HCT116 (cell line): Measurements from ENCODE around the gene RBBP8NL. TPM values are rescaled to one million over a fixed set of nuclear protein-coding genes. Genes with fewer than 3 reads are reported as not detected.

Experiments
- ATAC-seq: fragments of 200-7000 bp; cut with Tn5 transposase; 2 replicates; pipeline ENCODE4 v1.9.1; 2020; ENCODE audit warnings: mild to moderate bottlenecking, moderate library complexity
- BruUV-seq: library from RNA; stranded (reverse); fragments of 400-500 nt; replicated peaks from 2 replicates; lab custom pipeline; 2021; lab: Mats Ljungman, UMichigan
- CTCF ChIA-PET: fragments of 300-600 bp; sonication (Branson Sonifier 250); formaldehyde crosslinking; loops from one replicate; lab custom pipeline; 2021; ENCODE audit warnings: antibody characterized with exemption; lab: Charles Lee
- POLR2A ChIA-PET: fragments of 300-600, 350-600 bp; sonication (Branson Sonifier 250); formaldehyde crosslinking; loops from one replicate; lab custom pipeline; 2021; ENCODE audit warnings: antibody characterized with exemption; lab: Charles Lee
- RAD21 ChIA-PET, 2 experiments: fragments of 300-600 bp; sonication (Branson Sonifier 250); formaldehyde crosslinking; loops; one replicate each; lab custom pipeline; 2023; ENCODE audit warnings: low total read pairs in 2 of 2; ENCODE audit not compliant: uncharacterized antibody in 2 of 2, unreplicated experiment in 2 of 2, low non-redundant PET in 1 of 2; lab: Charles Lee
- DNase-seq: peaks from one replicate; pipeline ENCODE4 v3.0.0-alpha.2; 2010; ENCODE audit warnings: low read depth, low spot score
- H2AFZ ChIP-seq: fragments of 200-600 bp; shearing (Covaris generic), sonication (generic); 2 replicates; pipeline ENCODE4 v1.6.1; 2017; ENCODE audit warnings: low read depth, mixed run types, mixed read lengths, antibody characterized with exemption, low read length; ENCODE audit not compliant: poor library complexity, severe bottlenecking
- H3K27ac ChIP-seq: 2 replicates; pipeline ENCODE4 v1.5.1; 2012; ENCODE audit warnings: low read depth, low read length
- H3K27me3 ChIP-seq: fragments of 200-600 bp; sonication (generic); 2 replicates; pipeline ENCODE4 v1.6.1; 2016; ENCODE audit warnings: mixed run types, low read length, mixed read lengths; ENCODE audit not compliant: insufficient read depth
- H3K36me3 ChIP-seq, 2 experiments: fragments of 200-500 bp in 1 of 2; fragments of 200-600 bp in 1 of 2; sonication (Bioruptor generic) in 1 of 2; sonication (generic) in 1 of 2; 2 replicates each; pipeline versions ENCODE4 v1.5.1 to v1.6.1; 2014 to 2016; ENCODE audit warnings: low read length in 2 of 2, inconsistent platforms in 1 of 2, mixed read lengths in 1 of 2, mixed run types in 1 of 2; ENCODE audit not compliant: insufficient read depth in 2 of 2, control insufficient read depth in 1 of 2
- H3K4me1 ChIP-seq, 2 experiments: fragments of 200-600 bp in 1 of 2; sonication (generic) in 1 of 2; 2 replicates each; pipeline versions ENCODE4 v1.5.1 to v1.6.1; 2012 to 2017; ENCODE audit warnings: low read length in 2 of 2, inconsistent platforms in 1 of 2, mild to moderate bottlenecking in 1 of 2, mixed read lengths in 1 of 2, mixed run types in 1 of 2, moderate library complexity in 1 of 2; ENCODE audit not compliant: insufficient read depth in 2 of 2, control insufficient read depth in 1 of 2
- H3K4me2 ChIP-seq: fragments of 200-600 bp; sonication (generic); 2 replicates; pipeline ENCODE4 v1.6.1; 2017; ENCODE audit warnings: mixed run types, low read length, mixed read lengths
- H3K4me3 ChIP-seq, 2 experiments: fragments of 200-600 bp in 1 of 2; sonication (generic) in 1 of 2; replicated peaks in 1 of 2; 2 replicates each; pipeline ENCODE4 v1.5.1; 2011 to 2016; ENCODE audit warnings: low read length in 2 of 2, control low read depth in 1 of 2, low read depth in 1 of 2, mild to moderate bottlenecking in 1 of 2, mixed read lengths in 1 of 2, mixed run types in 1 of 2
- H3K79me2 ChIP-seq: fragments of 200-600 bp; sonication (generic); 2 replicates; pipeline ENCODE4 v1.6.1; 2017; ENCODE audit warnings: mild to moderate bottlenecking, mixed run types, low read length, moderate library complexity, mixed read lengths; ENCODE audit not compliant: insufficient read depth
- H3K9ac ChIP-seq: fragments of 200-600 bp; sonication (generic); 2 replicates; pipeline ENCODE4 v1.6.1; 2016; ENCODE audit warnings: low read length, mixed read lengths
- H3K9me2 ChIP-seq: fragments of 200-600 bp; sonication (generic), shearing (Covaris generic); 2 replicates; pipeline ENCODE4 v1.6.1; 2017; ENCODE audit warnings: mixed run types, mild to moderate bottlenecking, moderate library complexity; ENCODE audit not compliant: insufficient read depth
- H3K9me3 ChIP-seq, 2 experiments: fragments of 200-500 bp in 1 of 2; fragments of 200-600 bp in 1 of 2; sonication (Bioruptor generic) in 1 of 2; sonication (generic) in 1 of 2; 2 replicates each; pipeline ENCODE4 v1.6.1; 2014 to 2017; ENCODE audit warnings: low read length in 2 of 2, mixed read lengths in 2 of 2, inconsistent platforms in 1 of 2, low read depth in 1 of 2, mild to moderate bottlenecking in 1 of 2, mixed run types in 1 of 2, moderate library complexity in 1 of 2; ENCODE audit not compliant: control insufficient read depth in 1 of 2, insufficient read depth in 1 of 2
- H4K20me1 ChIP-seq: fragments of 200-600 bp; sonication (generic), shearing (Covaris generic); 2 replicates; pipeline ENCODE4 v1.6.1; 2017; ENCODE audit warnings: mixed run types, mild to moderate bottlenecking, moderate library complexity; ENCODE audit not compliant: insufficient read depth
- CBX3 ChIP-seq: IDR thresholded peaks from 2 replicates; pipeline ENCODE4 v1.6.1; 2012; ENCODE audit warnings: low read depth
- EGR1 ChIP-seq: IDR thresholded peaks from 2 replicates; pipeline ENCODE4 v1.6.1; 2012; ENCODE audit warnings: low read depth
- EZH2 ChIP-seq: fragments of 200-600 bp; sonication (generic); IDR thresholded peaks from 2 replicates; pipeline ENCODE4 v1.6.1; 2017; ENCODE audit warnings: antibody characterized with exemption, mixed run types
- EZH2phosphoT487 ChIP-seq: fragments of 200-600 bp; IDR thresholded peaks from 2 replicates; pipeline ENCODE4 v1.6.1; 2018; ENCODE audit warnings: antibody characterized with exemption, borderline replicate concordance
- JUND ChIP-seq: IDR thresholded peaks from 2 replicates; pipeline ENCODE4 v1.6.1; 2012
- POLR2AphosphoS5 ChIP-seq: IDR thresholded peaks from 2 replicates; pipeline ENCODE4 v1.6.1; 2011; ENCODE audit warnings: mild to moderate bottlenecking, low read depth, low read length, moderate library complexity
- RAD21 ChIP-seq: IDR thresholded peaks from 2 replicates; pipeline ENCODE4 v1.6.1; 2012; ENCODE audit warnings: low read depth, mild to moderate bottlenecking
- SIN3A ChIP-seq: IDR thresholded peaks from 2 replicates; pipeline ENCODE4 v1.6.1; 2012; ENCODE audit warnings: low read depth
- SP1 ChIP-seq: IDR thresholded peaks from 2 replicates; pipeline ENCODE4 v1.6.1; 2012; ENCODE audit warnings: low read depth
- SRF ChIP-seq: IDR thresholded peaks from 2 replicates; pipeline ENCODE4 v1.6.1; 2012; ENCODE audit warnings: low read depth
- TCF7L2 ChIP-seq: IDR thresholded peaks from 2 replicates; pipeline ENCODE4 v1.7.0; 2011; ENCODE audit warnings: borderline replicate concordance, inconsistent platforms; ENCODE audit not compliant: insufficient read depth, insufficient read length; ENCODE audit errors: extremely low read depth
- YY1 ChIP-seq: IDR thresholded peaks from 2 replicates; pipeline ENCODE4 v1.6.1; 2011; ENCODE audit warnings: low read length, low read depth, moderate library complexity, mild to moderate bottlenecking; ENCODE audit not compliant: insufficient replicate concordance; ENCODE audit errors: extremely low read depth
- ZFX ChIP-seq: fragments of 450-650 bp; IDR thresholded peaks from 2 replicates; pipeline ENCODE4 v1.6.1; 2017
- ZNF274 ChIP-seq: fragments of 200-500 bp; sonication (Bioruptor generic); IDR thresholded peaks from 2 replicates; pipeline ENCODE4 v1.6.1; 2014; ENCODE audit warnings: mild to moderate bottlenecking, low read depth, low read length, inconsistent platforms
- intact Hi-C: fragments of 100-400 bp; cut with micrococcal nuclease; formaldehyde crosslinking; loops from 2 replicates; pipeline ENCODE4 v1.10.0; 2022
- total RNA-seq: library from RNA; stranded (reverse); gene quantifications from one replicate; pipeline ENCODE4 v1.2.1, GENCODE V29; 2021; ENCODE audit not compliant: unreplicated experiment
- TF ChIP-seq, protein P1 (sequence below): IDR thresholded peaks from 2 replicates; pipeline ENCODE4 v1.6.1; 2012; ENCODE audit warnings: low read depth
- TF ChIP-seq, protein P2 (sequence below), 3 experiments: fragments of 200-600 bp in 1 of 3; sonication (generic) in 1 of 3; IDR thresholded peaks in 2 of 3; conservative IDR thresholded peaks in 1 of 3; 2 replicates each; pipeline ENCODE4 v1.5.1; 2012 to 2017; ENCODE audit warnings: low read depth in 2 of 3, low read length in 2 of 3, antibody characterized with exemption in 1 of 3, borderline replicate concordance in 1 of 3, control low read depth in 1 of 3, mild to moderate bottlenecking in 1 of 3, mixed read lengths in 1 of 3, mixed run types in 1 of 3, moderate library complexity in 1 of 3; ENCODE audit not compliant: insufficient read depth in 1 of 3
- TF ChIP-seq, protein P3 (sequence below): IDR thresholded peaks from 2 replicates; pipeline ENCODE4 v1.6.1; 2011; ENCODE audit warnings: mild to moderate bottlenecking, low read length, moderate library complexity; ENCODE audit not compliant: insufficient replicate concordance; ENCODE audit errors: extremely low read depth

RBBP8NL gene
- total RNA-seq, 1 experiment from 2014 or later, result 0.59 TPM

DNA sequence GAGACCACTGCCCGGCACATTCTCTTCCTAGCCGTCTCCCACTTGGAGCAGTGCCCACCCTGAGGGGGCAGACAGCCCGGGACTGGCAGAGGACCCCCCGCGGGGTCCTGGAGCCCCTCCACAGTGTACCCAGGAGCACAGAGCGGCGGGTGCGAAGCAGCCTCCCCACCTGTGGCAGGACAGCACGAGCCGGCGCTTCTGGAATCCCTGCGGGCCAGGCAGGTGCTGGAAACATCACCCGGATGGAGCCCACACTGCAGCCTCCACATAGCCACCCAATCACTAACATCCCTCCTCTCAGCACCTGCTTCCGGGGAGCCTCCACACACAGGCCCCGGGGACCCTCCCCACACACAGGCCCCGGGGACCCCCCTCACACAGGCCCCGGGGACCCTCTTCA is 29.8 kb upstream of the RBBP8NL start:
- no peak overlapping the region for H3K4me2 ChIP-seq
- ChIA-PET RAD21 (no interaction called here), POLR2A (no interaction called here), CTCF (no interaction called here)
- H3K27ac ChIP-seq, result no peak overlapping the region
- no peaks in the 10 kb centered on the region for H3K9me3 ChIP-seq
- intact Hi-C loops, result no loop called here
- TF ChIP-seq ZFX (no peak), EGR1 (no peak), TCF7L2 (no peak), ZNF274 (no peak), YY1 (no peak), POLR2AphosphoS5 (no peak), SP1 (no peak), EZH2 (no peak), JUND (no peak), RAD21 (no peak), EZH2phosphoT487 (no peak), SRF (no peak), SIN3A (no peak), CBX3 (no peak)
- TF ChIP-seq, protein P1, sequence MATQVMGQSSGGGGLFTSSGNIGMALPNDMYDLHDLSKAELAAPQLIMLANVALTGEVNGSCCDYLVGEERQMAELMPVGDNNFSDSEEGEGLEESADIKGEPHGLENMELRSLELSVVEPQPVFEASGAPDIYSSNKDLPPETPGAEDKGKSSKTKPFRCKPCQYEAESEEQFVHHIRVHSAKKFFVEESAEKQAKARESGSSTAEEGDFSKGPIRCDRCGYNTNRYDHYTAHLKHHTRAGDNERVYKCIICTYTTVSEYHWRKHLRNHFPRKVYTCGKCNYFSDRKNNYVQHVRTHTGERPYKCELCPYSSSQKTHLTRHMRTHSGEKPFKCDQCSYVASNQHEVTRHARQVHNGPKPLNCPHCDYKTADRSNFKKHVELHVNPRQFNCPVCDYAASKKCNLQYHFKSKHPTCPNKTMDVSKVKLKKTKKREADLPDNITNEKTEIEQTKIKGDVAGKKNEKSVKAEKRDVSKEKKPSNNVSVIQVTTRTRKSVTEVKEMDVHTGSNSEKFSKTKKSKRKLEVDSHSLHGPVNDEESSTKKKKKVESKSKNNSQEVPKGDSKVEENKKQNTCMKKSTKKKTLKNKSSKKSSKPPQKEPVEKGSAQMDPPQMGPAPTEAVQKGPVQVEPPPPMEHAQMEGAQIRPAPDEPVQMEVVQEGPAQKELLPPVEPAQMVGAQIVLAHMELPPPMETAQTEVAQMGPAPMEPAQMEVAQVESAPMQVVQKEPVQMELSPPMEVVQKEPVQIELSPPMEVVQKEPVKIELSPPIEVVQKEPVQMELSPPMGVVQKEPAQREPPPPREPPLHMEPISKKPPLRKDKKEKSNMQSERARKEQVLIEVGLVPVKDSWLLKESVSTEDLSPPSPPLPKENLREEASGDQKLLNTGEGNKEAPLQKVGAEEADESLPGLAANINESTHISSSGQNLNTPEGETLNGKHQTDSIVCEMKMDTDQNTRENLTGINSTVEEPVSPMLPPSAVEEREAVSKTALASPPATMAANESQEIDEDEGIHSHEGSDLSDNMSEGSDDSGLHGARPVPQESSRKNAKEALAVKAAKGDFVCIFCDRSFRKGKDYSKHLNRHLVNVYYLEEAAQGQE, result no peak
- TF ChIP-seq, protein P2, sequence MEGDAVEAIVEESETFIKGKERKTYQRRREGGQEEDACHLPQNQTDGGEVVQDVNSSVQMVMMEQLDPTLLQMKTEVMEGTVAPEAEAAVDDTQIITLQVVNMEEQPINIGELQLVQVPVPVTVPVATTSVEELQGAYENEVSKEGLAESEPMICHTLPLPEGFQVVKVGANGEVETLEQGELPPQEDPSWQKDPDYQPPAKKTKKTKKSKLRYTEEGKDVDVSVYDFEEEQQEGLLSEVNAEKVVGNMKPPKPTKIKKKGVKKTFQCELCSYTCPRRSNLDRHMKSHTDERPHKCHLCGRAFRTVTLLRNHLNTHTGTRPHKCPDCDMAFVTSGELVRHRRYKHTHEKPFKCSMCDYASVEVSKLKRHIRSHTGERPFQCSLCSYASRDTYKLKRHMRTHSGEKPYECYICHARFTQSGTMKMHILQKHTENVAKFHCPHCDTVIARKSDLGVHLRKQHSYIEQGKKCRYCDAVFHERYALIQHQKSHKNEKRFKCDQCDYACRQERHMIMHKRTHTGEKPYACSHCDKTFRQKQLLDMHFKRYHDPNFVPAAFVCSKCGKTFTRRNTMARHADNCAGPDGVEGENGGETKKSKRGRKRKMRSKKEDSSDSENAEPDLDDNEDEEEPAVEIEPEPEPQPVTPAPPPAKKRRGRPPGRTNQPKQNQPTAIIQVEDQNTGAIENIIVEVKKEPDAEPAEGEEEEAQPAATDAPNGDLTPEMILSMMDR (IDR thresholded peaks at IDR 0.05 in 2 of 3, conservative IDR thresholded peaks at IDR 0.05 in 1 of 3; ENCODE audit: borderline replicate concordance in 1 of 3, insufficient read depth in 1 of 3, low read depth in 2 of 3, low read length in 2 of 3), result no peak
- TF ChIP-seq, protein P3, sequence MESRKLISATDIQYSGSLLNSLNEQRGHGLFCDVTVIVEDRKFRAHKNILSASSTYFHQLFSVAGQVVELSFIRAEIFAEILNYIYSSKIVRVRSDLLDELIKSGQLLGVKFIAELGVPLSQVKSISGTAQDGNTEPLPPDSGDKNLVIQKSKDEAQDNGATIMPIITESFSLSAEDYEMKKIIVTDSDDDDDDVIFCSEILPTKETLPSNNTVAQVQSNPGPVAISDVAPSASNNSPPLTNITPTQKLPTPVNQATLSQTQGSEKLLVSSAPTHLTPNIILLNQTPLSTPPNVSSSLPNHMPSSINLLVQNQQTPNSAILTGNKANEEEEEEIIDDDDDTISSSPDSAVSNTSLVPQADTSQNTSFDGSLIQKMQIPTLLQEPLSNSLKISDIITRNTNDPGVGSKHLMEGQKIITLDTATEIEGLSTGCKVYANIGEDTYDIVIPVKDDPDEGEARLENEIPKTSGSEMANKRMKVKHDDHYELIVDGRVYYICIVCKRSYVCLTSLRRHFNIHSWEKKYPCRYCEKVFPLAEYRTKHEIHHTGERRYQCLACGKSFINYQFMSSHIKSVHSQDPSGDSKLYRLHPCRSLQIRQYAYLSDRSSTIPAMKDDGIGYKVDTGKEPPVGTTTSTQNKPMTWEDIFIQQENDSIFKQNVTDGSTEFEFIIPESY, result no peak
- ATAC-seq (no peak), DNase-seq (no peak)
- H2AFZ ChIP-seq, result no peak overlapping the region
- no peak overlapping the region for H3K9ac ChIP-seq
- no peaks in the 10 kb centered on the region for H3K36me3 ChIP-seq
- no peaks in the 10 kb centered on the region for H3K9me2 ChIP-seq
- 0 out of 2 replicates have a peak, but pooled peaks cover 2% of the 10 kb centered on the region for H3K27me3 ChIP-seq
- H3K79me2 ChIP-seq, result no peaks in the 10 kb centered on the region
- BruUV-seq, result no TSS peak
- H3K4me3 ChIP-seq, result no peak overlapping the region
- H3K4me1 ChIP-seq, result 0 out of 4 replicates have a peak, but pooled peaks cover 0 to 3% of the 10 kb centered on the region in 2 experiments
- H4K20me1 ChIP-seq, result no peaks in the 10 kb centered on the region
